ENCODE measurements around the gene SLC6A13. TPM values are rescaled to one million over a fixed set of nuclear protein-coding genes. Genes with fewer than 3 reads are reported as not detected.

The SLC6A13 gene
- total RNA-seq, 4 donors from 2014 or later = not detected

- Histone ChIP-seq H3K9me3 (no peaks in the 10 kb centered on the region), H3K4me3 (no peak overlapping the region), H3K27ac (replicated peaks in 1 of 4) (no peak overlapping the region), H3K27me3 (no peaks in the 10 kb centered on the region), H3K36me3 (peaks cover 16 to 60% (median 47%) of the 10 kb centered on the region in 4 donors), H3K4me1 (peaks cover 0 to 5% (median 0%) of the 10 kb centered on the region in 4 donors)
- DNase-seq (ENCODE audit: extremely low spot score) = no peak
- intact Hi-C loops (cut with DNase I) = no loop called here
- TF ChIP-seq POLR2AphosphoS5 (IDR thresholded peaks at IDR 0.05) (no peak), EP300 (IDR thresholded peaks at IDR 0.05) (no peak), CTCF (IDR thresholded peaks at IDR 0.05) (no peak)
- WGBS = 90% methylated on average over 5 of the region's 5 CpGs
These were observed 24.1 kb upstream of the SLC6A13 start for GRCh38 chr12:286531-287300.

- intact Hi-C loops (cut with DNase I) = no loop called here
- WGBS = 93% methylated on average over 5 of the region's 5 CpGs
- H3K27me3 ChIP-seq = no peaks in the 10 kb centered on the region
- no peak overlapping the region for H3K4me3 ChIP-seq
- H3K9me3 ChIP-seq = no peaks in the 10 kb centered on the region
- H3K36me3 ChIP-seq = peaks cover 0 to 19% (median 5%) of the 10 kb centered on the region in 4 donors
- no peak overlapping the region for H3K27ac ChIP-seq (replicated peaks in 1 of 4)
- H3K4me1 ChIP-seq = no peaks in the 10 kb centered on the region
- no peak for DNase-seq (ENCODE audit: extremely low spot score)
- TF ChIP-seq POLR2AphosphoS5 (IDR thresholded peaks at IDR 0.05) = no peak
- no peak for TF ChIP-seq POLR2A (IDR thresholded peaks at IDR 0.05; ENCODE audit: low read depth)
- no peak for TF ChIP-seq CTCF (IDR thresholded peaks at IDR 0.05)
- no peak for TF ChIP-seq EP300 (IDR thresholded peaks at IDR 0.05)
These were observed 15.4 kb upstream of the SLC6A13 start for GRCh38 chr12:278046-278445.

GRCh38 chr12:275812-276211 is 13.2 kb upstream of the SLC6A13 start:
- Histone ChIP-seq H3K27ac (replicated peaks in 1 of 4) (no peak overlapping the region), H3K9me3 (no peaks in the 10 kb centered on the region), H3K4me1 (peaks cover 0 to 7% (median 6%) of the 10 kb centered on the region in 4 donors), H3K27me3 (no peaks in the 10 kb centered on the region), H3K4me3 (no peak overlapping the region), H3K36me3 (no peaks in the 10 kb centered on the region)
- intact Hi-C loops (cut with DNase I) = no loop called here
- no peak for DNase-seq (ENCODE audit: extremely low spot score)
- 91% methylated on average over 6 of the region's 6 CpGs for WGBS
- no peak for TF ChIP-seq POLR2AphosphoS5 (IDR thresholded peaks at IDR 0.05)
- TF ChIP-seq CTCF (IDR thresholded peaks at IDR 0.05) = no peak
- no peak for TF ChIP-seq EP300 (IDR thresholded peaks at IDR 0.05)

GRCh38 chr12:273382-273781 is 10.7 kb upstream of the SLC6A13 start:
- WGBS = 41% methylated on average over 3 of the region's 3 CpGs

More at GRCh38 chr12:273382-273781, 10.7 kb upstream of the SLC6A13 start:
- H3K27me3 ChIP-seq = no peaks in the 10 kb centered on the region
- no peaks in the 10 kb centered on the region for H3K36me3 ChIP-seq
- no peak overlapping the region for H3K27ac ChIP-seq (replicated peaks in 1 of 4)
- DNase-seq (ENCODE audit: extremely low spot score) = no peak
- intact Hi-C loops (cut with DNase I) = no loop called here
- H3K9me3 ChIP-seq = no peaks in the 10 kb centered on the region
- no peak overlapping the region for H3K4me3 ChIP-seq
- peaks cover 0 to 18% (median 14%) of the 10 kb centered on the region in 4 donors for H3K4me1 ChIP-seq
- TF ChIP-seq EP300 (IDR thresholded peaks at IDR 0.05) (no peak), CTCF (IDR thresholded peaks at IDR 0.05) (no peak), POLR2AphosphoS5 (IDR thresholded peaks at IDR 0.05) (no peak), POLR2A (IDR thresholded peaks at IDR 0.05; ENCODE audit: low read depth) (no peak)
